Astrocyte (in vitro differentiated cells and primary cell): ENCODE measurements around the gene TUBGCP5.

Experiments
- EZH2 ChIP-seq: IDR thresholded peaks from 2 replicates; pipeline ENCODE4 v1.6.1; 2012; ENCODE audit warnings: mild to moderate bottlenecking, low read length, inconsistent platforms; ENCODE audit not compliant: insufficient read depth
- TF ChIP-seq, protein P1 (sequence below): IDR thresholded peaks from 2 replicates; pipeline ENCODE4 v1.5.1; 2011; ENCODE audit warnings: low read depth, mild to moderate bottlenecking, inconsistent platforms, low read length, moderate library complexity; ENCODE audit not compliant: insufficient read depth

DNA sequence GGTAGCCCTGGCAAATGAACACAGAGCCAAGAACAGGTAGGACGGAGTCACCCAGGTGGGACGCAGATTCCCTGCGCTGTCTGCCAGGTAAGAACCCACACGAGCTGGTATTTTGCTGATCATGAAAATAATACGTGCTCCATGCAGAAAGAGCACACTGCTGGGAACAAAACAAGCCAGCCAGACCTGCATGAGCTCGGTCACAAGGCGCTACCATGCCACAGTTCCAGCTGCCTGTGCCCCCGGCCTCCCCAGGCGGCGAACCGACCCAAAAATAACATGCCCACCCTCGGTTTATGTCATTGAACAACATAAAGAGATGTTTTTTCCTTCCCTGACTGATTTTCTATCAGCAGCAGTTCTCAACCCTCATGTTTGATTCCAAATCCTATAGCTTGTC is 85.0 kb downstream of the TUBGCP5 start:
- TF ChIP-seq, protein P1, sequence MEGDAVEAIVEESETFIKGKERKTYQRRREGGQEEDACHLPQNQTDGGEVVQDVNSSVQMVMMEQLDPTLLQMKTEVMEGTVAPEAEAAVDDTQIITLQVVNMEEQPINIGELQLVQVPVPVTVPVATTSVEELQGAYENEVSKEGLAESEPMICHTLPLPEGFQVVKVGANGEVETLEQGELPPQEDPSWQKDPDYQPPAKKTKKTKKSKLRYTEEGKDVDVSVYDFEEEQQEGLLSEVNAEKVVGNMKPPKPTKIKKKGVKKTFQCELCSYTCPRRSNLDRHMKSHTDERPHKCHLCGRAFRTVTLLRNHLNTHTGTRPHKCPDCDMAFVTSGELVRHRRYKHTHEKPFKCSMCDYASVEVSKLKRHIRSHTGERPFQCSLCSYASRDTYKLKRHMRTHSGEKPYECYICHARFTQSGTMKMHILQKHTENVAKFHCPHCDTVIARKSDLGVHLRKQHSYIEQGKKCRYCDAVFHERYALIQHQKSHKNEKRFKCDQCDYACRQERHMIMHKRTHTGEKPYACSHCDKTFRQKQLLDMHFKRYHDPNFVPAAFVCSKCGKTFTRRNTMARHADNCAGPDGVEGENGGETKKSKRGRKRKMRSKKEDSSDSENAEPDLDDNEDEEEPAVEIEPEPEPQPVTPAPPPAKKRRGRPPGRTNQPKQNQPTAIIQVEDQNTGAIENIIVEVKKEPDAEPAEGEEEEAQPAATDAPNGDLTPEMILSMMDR: no peak
- TF ChIP-seq EZH2: no peak
